Measurements from ENCODE around the gene INPP4A.

DNA sequence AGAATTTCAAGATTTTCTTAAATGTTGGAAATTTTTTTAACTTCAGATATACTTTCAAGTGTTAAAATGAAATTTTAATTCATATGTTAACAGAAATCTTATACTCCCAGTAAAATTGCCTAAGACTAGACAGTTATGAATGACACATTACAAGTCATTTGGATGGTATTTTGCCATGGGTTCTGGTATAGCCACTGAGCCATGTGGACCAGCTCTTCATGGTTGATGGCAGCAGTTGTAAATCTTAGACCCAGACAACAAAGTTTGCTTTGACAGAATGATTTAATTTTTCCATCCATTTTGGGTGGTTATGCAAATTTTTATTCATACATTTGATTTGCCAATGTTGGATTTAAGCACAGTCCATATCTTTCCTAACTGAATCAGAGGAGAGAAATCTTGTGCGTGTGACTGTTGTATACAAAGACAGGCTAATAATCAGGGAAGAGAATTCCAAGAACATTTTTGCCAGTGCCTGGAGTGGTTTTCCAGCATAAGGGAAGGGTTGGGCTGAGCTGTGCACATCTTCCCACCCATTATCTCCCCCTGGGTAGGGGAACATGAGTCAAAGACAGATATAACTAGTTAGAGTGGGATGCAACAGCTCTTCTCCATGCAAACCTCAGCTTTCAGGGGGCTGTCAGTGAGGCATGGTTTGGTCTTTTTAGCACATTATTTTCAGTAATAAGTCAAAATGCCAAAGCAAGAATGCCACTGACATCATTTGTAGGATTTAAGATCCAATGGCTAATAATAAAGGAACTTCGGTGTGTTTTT lies 28.1 kb upstream of the INPP4A start:
- TF ChIP-seq ZNF391 (tag by site-specific recombination; IDR thresholded peaks at IDR 0.05; ENCODE audit: borderline replicate concordance, low read depth), result no peak
- TF ChIP-seq ZNF274 (IDR thresholded peaks at IDR 0.05; ENCODE audit: low read length), result no peak
- TF ChIP-seq ZNF274 (tag by site-specific recombination; IDR thresholded peaks at IDR 0.05; ENCODE audit: borderline replicate concordance), result no peak
- TF ChIP-seq, protein P1, sequence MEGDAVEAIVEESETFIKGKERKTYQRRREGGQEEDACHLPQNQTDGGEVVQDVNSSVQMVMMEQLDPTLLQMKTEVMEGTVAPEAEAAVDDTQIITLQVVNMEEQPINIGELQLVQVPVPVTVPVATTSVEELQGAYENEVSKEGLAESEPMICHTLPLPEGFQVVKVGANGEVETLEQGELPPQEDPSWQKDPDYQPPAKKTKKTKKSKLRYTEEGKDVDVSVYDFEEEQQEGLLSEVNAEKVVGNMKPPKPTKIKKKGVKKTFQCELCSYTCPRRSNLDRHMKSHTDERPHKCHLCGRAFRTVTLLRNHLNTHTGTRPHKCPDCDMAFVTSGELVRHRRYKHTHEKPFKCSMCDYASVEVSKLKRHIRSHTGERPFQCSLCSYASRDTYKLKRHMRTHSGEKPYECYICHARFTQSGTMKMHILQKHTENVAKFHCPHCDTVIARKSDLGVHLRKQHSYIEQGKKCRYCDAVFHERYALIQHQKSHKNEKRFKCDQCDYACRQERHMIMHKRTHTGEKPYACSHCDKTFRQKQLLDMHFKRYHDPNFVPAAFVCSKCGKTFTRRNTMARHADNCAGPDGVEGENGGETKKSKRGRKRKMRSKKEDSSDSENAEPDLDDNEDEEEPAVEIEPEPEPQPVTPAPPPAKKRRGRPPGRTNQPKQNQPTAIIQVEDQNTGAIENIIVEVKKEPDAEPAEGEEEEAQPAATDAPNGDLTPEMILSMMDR (tag by site-specific recombination; IDR thresholded peaks at IDR 0.05), result no peak
- TF ChIP-seq ZNF292 (tag by site-specific recombination; IDR thresholded peaks at IDR 0.05; ENCODE audit: borderline replicate concordance, low read depth), result no peak

Measured in HEK293 (cell line).